NCI-H82 (cell line): Measurements from ENCODE around the gene CSH2.
"Not testable (repeated sequence)": the region's sequence is repeated elsewhere in the genome, so short reads cannot be mapped to it uniquely, and the experiment has no call there.

Source experiments
- DNase-seq: peaks from one replicate; lab custom pipeline; 2025; lab: John Stamatoyannopoulos, UW

The CSH2 gene

DNA sequence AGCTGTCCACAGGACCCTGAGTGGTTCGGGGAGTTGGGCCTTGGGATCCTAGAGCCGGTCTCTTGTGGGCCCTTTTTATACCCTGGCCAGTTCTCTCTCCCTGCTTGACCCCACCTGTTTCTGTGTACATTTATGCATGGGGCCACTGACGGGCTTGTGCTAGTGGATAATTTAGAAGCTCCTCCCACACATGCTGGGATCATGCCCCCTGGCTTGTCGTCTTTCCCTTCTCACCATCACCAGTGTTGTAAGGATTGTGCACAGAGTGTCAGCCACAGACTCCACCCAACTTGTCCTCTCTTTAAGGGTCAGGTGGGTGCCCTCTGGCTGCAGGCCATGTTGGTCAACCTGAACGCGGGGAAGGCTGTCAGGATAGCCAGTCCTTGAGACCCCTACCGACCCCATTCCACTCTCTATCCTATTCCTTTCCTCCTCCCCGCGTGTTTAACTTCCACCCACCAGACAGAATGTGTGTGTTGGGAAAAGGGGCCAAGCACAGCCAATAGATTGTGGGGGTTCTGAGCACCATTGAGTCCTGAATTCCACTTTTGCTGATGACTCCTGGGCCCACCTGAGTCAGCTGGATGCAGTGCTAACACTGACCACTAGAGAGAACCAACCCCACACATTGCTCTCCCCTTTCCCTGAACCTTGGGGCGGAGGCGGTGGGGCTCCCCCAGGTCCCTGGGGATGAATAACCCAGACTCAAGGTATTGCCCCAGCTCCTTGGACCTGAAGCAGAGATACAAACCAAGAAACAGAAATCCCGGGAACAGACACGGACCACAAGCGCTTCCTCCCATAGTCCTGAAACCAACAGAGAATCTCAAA lies 23.3 kb upstream of the CSH2 start, which contains the start of gene CSH1:
Gene CSH1, minus strand, starts transcription at position 51 of the 831 bp plus-strand sequence. CDS start 63 bp downstream, outside the sequence.
- not testable (repeated sequence) for DNase-seq

DNA sequence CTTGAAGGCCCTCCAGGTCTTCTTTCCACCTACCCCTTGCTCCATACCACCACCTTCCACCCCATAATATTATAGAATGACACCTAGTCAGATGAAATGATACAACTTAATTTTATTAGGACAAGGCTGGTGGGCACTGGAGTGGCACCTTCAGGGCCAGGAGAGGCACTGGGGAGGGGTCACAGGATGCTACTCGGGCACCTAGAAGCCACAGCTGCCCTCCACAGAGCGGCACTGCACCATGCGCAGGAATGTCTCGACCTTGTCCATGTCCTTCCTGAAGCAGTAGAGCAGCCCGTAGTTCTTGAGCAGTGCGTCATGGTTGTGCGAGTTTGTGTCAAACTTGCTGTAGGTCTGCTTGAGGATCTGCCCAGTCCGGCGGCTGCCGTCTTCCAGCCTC lies 21.3 kb upstream of the CSH2 start:
- DNase-seq = not testable (repeated sequence)

DNA sequence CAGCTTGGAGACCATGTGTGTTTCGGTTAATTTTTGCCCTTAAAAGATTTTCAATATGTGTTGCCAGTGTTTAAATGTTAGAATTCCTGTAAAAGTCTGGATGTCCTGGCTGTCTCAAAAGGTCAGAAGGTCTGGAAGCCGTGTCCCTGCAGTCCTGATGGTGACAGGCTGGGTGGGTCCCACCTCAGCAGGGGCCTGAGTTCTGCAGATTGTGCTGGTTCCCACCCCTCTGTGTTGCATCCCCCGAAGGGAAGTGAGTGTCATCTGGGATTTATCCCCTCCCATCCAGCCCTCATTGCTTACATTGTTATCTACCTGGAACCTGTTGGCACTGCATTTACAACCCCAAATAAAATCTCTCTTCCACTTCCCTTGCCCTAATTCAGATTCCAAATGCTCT lies 20.5 kb upstream of the CSH2 start:
- DNase-seq = not testable (repeated sequence)

DNA sequence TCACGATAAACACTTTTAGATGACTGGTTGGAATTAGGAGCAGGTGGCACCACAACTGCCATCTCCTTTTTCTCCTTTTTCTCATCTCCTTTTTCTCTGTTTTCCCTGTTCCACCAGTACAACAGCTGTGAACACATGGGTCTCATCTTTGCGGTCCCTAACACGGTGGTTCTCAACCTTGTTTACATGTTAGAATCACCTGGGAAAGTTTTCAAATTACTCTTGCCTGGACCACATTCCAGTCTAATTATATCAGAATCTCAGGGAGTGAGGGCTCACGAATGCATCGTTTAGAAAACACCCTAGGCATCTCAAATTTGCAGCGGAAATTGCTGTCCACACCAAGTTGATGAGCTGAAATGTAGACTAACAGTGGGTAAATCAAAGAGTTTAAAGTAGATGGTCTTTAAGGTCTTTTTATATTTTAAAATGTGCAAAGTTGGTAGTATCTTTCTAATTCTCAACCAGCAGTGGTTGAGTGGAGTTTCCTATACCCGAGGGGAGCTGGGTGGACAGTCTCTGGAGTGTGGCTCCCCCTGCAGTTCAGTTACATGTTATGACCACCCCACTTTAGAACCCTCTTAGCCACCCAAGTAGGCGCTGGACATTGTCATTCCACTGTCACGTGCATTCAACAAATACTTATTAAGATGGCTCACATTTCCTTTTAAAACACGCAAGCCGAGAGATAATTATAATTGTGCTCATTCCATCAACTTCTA lies 19.0 kb upstream of the CSH2 start:
- DNase-seq = not testable (repeated sequence)

DNA sequence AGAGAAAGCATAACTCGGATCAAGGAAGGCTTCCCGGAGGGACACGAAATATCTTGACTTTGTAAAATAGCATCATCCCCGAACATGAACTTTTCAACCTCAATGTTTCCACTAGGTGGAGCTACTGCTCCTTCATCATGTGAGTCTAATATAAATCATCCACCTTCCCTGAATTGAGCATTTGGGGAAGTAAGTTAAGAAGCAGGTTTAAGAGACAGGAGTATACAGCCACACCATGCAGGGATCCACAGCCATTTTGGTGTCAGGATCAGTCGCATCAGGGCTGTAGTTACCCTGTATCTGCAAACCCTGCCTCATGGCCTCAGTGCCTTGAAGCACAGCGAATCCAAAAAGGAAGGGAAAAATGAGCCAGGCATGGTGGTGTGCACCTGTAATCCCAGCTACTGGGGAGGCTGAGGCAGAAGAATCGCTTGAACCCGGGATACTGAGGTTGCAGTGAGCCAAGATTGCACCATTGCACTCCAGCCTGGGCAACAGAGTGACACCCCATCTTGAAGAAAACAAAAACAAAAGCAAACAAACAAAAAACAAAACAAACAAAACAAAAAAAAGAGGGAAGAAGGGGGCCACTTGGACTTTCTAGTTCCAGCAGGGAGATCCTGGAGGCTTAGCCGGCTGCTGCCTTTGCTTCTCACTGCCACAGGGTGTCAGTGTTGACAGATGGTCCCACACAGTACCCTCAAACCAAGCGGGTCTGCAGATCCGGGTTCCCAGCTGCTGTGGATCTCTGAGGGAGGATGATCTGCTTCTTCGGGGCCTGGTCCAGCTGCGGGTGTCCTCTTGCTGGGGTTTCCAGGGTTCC lies 15.8 kb upstream of the CSH2 start:
- peak; percentile 89 for DNase-seq

DNA sequence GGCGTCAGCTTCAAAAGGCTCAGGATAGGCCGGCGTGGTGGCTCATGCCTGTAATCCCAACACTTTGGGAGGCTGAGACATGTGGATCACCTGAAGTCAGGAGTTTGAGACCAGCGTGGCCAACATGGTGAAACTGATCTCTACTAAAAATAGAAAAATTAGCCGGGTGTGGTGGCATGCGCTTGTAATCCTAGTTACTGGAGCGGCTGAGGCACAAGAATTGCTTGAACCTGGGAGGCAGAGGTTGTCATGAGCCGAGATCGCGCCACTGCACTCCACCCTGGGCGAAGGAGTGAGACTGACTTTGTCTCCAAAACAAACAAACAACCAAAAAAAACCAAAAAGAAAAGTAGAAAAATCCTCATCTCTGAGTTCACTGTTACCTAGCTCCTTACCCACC lies 11.6 kb upstream of the CSH2 start:
- DNase-seq = not testable (repeated sequence)

DNA sequence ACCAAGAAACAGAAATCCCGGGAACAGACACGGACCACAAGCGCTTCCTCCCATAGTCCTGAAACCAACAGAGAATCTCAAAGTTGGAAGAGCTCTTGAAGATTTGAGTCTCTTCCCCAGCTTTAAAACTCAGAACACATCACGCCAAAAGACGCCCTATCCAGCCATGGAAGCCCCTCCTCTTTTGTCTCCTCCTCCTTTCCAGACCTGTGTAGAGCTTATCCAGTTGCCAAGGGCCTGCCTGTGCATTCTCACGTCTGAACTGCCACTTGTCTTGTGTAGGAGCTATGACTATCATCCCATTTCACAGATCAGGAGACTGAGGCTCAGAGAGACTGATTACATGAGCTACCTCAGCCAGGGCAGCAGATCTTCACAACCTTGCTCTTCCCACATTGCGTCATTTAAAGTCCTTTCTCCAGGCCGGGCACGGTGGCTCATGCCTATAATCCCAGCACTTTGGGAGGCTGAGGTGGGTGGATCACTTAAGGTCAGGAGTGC lies 9.2 kb upstream of the CSH2 start:
- DNase-seq = not testable (repeated sequence)

DNA sequence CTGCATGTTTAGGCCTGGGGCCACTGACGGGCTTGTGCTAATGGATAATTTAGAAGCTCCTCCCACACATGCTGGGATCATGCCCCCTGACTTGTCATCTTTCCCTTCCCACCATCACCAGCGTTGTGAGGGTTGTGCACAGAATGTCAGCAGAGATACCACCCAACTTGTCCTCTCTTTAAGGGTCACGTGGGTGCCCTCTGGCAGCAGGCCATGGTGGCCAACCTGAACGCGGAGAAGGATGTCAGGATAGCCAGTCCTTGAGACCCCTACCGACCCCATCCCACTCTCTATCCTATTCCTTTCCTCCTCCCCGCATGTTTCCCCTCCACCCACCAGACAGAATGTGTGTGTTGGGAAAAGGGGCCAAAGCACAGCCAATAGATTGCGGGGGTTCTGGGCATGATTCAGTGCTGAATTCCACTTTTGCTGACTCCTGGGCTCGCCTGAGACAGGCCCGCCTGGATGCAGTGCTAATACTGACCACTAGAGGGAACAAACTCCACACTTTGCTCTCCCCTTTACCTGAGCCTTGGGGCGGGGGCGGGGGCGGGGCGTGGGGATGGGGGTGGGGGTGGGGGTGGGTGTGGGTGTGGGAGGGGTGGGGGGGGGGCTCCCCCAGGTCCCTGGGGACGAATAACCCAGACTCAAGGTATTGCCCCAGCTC lies 8.6 kb upstream of the CSH2 start, which contains the start of gene GH2:
Gene GH2, minus strand, starts transcription at position 10 of the 667 bp plus-strand sequence. CDS start 143 bp downstream, outside the sequence.
- DNase-seq = peak; percentile 78

DNA sequence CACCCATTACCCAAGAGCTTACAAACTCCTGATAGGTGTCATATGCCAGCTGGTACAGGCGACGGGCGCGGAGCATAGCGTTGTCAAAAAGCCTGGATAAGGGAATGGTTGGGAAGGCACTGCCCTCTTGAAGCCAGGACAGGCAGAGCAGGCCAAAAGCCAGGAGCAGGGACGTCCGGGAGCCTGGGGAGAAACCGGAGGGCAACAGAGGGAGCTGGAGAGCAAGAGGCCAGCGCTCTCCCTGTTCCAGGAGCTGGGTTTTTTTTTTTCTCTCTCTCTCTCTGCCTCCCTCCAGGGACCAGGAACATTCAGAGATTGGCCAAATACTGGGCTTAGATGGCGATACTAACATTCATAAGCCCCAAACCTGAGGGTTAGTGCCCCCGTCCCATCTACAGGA lies 7.9 kb upstream of the CSH2 start:
- peak; percentile 33 for DNase-seq

DNA sequence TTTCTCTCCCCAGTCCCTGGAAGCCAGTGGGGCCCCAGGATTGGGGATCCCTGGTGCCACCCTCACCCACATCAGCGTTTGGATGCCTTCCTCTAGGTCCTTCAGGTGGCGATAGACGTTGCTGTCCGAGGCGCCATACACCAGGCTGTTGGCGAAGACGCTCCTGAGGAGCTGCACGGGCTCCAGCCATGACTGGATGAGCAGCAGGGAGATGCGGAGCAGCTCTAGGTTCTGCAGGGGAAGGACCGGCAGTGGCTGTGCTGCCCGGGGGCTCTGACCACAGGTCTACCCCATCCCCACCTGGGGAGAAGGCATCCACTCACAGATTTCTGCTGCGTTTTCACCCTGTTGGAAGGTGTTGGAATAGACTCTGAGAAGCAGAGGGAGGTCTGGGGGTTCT lies 7.2 kb upstream of the CSH2 start:
- DNase-seq = no peak

DNA sequence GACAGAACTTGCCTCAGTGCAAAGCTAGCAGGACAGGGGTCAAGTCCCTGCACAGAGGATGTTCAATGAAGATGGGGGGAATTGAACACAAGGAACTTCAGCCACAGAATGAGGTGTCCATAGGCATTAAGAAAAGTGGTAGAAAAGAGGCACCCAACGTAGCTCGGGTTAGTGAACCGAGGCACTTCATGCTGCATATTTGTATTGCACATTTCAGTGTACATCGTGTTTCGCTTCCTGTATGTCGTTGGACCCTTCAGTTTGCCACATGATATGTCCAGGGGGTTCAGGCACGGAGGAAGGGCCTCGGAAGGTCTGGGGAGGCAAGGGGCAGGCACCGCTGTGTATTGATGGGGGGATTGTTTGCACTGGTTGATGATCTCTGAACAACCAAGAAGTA lies 4.9 kb upstream of the CSH2 start:
- not testable (repeated sequence) for DNase-seq

DNA sequence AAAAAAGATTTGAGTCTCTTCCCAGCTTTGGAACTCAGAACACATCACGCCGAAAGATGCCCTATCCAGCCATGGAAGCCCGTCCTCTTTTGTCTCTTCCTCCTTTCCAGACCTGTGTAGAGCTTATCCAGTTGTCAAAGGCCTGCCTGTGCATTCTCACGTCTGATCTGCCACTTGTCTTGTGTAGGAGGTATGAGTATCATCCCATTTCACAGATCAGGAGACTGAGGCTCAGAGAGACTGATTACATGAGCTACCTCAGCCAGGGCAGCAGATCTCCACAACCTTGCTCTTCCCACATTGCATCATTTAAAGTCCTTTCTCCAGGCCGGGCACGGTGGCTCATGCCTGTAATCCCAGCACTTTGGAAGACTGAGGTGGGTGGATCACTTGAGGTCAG lies 1.2 kb upstream of the CSH2 start:
- DNase-seq = not testable (repeated sequence)

DNA sequence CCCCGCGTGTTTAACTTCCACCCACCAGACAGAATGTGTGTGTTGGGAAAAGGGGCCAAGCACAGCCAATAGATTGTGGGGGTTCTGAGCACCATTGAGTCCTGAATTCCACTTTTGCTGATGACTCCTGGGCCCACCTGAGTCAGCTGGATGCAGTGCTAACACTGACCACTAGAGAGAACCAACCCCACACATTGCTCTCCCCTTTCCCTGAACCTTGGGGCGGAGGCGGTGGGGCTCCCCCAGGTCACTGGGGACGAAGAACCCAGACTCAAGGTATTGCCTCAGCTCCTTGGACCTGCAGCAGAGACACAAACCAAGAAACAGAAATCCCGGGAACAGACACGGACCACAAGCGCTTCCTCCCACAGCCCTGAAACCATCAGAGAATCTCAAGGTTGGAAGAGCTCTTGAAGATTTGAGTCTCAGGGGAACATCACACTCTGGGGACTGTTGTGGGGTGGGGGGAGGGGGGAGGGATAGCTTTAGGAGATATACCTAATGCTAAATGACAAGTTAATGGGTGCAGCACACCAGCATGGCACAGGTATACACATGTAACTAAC lies 667 bp upstream of the CSH2 start:
- DNase-seq = not testable (repeated sequence)

DNA sequence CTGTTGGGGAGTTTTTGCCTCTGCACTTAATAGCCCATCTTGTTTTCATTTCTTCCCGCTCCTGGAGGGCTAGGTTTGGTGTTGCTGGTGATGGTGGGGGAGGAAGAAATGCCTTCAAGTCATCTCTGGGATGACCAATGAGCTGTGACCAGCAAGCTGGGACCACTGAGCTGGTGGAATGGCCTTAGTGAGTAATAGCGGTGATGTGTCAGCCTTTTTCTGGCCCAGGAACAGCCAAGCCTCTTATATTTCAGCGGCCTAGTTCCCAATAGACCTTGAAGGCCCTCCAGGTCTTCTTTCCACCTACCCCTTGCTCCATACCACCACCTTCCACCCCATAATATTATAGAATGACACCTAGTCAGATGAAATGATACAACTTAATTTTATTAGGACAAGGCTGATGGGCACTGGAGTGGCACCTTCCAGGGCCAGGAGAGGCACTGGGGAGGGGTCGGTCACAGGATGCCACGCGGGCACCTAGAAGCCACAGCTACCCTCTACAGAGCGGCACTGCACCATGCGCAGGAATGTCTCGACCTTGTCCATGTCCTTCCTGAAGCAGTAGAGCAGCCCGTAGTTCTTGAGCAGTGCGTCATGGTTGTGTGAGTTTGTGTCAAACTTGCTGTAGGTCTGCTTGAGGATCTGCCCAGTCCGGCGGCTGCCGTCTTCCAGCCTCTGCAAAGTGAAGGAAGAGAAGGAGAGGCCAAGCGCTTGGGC lies 1.7 kb downstream of the CSH2 start:
- DNase-seq = not testable (repeated sequence)

DNA sequence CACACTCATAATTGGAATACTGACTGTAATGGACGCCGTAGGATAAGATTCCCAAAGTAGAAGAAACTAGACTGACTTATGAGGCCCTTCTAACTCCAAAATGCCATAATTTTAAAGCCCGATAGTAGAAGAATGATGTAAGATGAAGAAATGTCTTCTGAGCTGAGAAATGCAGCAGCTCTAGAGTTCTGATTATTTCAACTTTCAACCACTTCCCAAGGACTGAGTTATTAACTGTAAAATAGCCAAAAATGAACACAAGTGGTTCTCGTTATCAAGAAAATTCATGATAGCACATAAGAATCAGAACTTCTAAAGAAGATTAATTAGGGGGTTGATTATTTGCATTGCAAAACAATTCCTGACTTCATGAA lies 3.2 kb downstream of the CSH2 start:
- DNase-seq = not testable (repeated sequence)

DNA sequence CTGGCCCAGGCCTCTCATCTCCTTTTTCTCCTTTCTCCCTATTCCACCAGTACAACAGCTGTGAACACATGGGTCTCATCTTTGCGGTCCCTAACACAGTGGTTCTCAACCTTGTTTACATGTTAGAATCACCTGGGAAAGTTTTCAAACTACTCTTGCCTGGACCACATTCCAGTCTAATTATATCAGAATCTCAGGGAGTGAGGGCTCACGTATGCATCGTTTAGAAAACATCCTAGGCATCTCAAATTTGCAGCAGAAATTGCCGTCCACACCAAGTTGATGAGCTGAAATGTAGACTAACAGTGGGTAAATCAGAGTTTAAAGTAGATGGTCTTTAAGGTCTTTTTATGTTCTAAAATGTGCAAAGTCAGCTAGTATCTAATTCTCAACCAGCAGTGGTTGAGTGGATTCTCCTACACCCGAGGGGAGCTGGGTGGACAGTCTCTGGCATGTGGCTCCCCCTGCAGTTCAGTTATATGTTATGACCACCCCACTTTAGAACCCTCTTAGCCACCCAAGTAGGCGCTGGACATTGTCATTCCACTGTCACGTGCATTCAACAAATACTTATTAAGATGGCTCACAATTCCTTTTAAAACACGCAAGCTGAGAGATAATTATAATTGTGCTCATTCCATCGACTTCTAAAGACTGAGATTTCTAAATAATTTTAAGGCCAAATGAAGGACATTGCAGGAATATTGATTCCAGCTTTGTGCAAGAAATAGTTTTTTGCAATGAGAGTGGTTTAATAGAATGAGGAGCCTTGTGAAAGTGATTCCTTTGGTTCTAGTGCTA lies 3.8 kb downstream of the CSH2 start:
- not testable (repeated sequence) for DNase-seq

DNA sequence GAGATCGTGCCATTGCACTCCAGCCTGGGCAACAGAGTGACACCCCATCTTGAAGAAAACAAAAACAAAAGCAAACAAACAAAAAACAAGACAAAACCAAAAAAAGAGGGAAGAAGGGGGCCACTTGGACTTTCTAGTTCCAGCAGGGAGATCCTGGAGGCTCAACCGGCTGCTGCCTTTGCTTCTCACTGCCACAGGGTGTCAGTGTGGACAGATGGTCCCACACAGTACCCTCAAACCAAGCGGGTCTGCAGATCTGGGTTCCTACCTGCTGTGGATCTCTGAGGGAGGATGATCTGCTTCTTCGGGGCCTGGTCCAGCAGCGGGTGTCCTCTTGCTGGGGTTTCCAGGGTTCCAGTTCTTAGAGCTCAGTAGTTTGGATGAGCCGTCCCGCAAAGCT lies 6.9 kb downstream of the CSH2 start:
- peak; percentile 32 for DNase-seq

DNA sequence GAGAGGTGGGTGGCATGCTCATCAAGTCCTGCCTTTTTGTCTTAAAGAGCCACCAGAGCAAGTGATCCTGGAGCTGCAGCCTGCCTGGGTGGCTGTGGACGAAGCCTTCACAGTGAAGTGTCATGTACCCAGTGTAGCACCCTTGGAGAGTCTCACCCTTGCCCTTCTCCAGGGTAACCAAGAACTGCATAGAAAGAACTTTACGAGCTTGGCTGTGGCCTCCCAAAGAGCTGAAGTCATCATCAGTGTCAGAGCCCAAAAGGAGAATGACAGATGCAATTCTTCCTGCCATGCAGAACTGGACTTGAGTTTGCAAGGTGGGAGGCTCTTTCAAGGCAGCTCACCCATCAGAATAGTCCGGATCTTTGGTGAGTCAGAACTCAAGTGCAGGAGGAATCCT lies 14.2 kb downstream of the CSH2 start:
- no peak for DNase-seq

DNA sequence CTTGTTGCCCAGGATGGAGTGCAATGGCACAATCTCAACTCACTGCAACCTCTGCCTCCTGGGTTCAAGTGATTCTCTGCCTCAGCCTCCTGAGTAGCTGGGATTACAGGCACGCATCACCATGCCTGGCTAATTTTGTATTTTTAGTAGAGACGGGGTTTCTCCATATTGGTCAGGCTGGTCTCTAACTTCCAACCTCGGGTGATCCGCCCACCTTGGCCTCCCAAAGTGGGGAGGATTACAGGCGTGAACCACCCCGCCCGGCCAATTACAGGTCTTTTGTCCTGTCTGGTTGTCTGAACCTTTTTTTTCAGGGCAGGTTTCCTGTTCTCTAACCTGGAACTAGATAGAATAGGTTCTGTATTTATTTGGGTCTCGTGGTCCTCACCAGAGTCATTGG lies 17.1 kb downstream of the CSH2 start:
- not testable (repeated sequence) for DNase-seq

DNA sequence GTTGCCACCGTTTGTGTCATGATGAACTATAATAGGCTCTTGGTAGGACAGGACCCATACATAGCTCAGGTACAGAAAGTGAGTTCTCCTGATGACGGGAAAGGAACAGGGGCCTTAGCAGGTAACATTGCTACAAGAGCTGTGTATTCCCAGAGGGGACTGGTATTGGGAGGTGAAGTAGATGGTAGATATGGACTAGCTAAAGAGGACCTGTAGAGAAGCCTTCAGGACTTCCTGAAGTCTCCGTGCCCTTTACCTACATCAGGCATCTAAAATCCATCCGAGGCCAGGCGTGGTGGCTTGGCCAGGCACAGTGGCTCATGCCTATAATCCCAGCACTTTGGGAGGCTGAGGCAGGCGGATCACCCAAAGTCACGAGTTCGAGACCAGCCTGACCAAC lies 18.3 kb downstream of the CSH2 start:
- no peak for DNase-seq
